K562 (cell line): ENCODE results near the gene ZNF260. TPM values are rescaled to one million over a fixed set of nuclear protein-coding genes. Genes with fewer than 3 reads are reported as not detected.

Experiments
- CHD4 ChIP-seq: fragments of 200-600 bp; sonication (generic); IDR thresholded peaks from 3 replicates; pipeline ENCODE4 v1.6.1; 2012; ENCODE audit warnings: low read depth, mild to moderate bottlenecking, mixed read lengths, low read length, inconsistent platforms; ENCODE audit not compliant: insufficient read depth, insufficient replicate concordance, poor library complexity, severe bottlenecking
- DNMT1 ChIP-seq: fragments of 450-650 bp; IDR thresholded peaks from 2 replicates; pipeline ENCODE4 v1.6.1; 2016; ENCODE audit warnings: antibody characterized with exemption, mild to moderate bottlenecking
- DPF2 ChIP-seq: fragments of 450-650 bp; IDR thresholded peaks from 2 replicates; pipeline ENCODE4 v1.6.1; 2016
- ELF1 ChIP-seq: fragments of 200-800 bp; sonication (Bioruptor generic); IDR thresholded peaks from 2 replicates; pipeline ENCODE4 v1.6.1; 2016; ENCODE audit warnings: missing genetic modification characterization, missing compliant biosample characterization
- FOSL1 ChIP-seq: fragments of 200-800 bp; sonication (Bioruptor generic); conservative IDR thresholded peaks from 2 replicates; pipeline ENCODE4 v1.6.1; 2016; ENCODE audit warnings: missing genetic modification characterization, missing compliant biosample characterization
- NCOA1 ChIP-seq: fragments of 450-650 bp; IDR thresholded peaks from 2 replicates; pipeline ENCODE4 v1.6.1; 2016; ENCODE audit warnings: low read depth
- PCBP1 ChIP-seq: fragments of 200-400 bp; formaldehyde crosslinking; IDR thresholded peaks from 2 replicates; pipeline ENCODE4 v1.6.1; 2018; ENCODE audit warnings: mild to moderate bottlenecking, low read depth, low read length; ENCODE audit not compliant: poor library complexity, severe bottlenecking
- POU5F1 ChIP-seq: fragments of 150-350 bp; IDR thresholded peaks from 2 replicates; pipeline ENCODE4 v1.6.1; 2014; ENCODE audit warnings: borderline replicate concordance, low read length, low read depth, mild to moderate bottlenecking; ENCODE audit not compliant: partially characterized antibody
- SFPQ ChIP-seq: fragments of 200-400 bp; formaldehyde crosslinking; IDR thresholded peaks from 2 replicates; pipeline ENCODE4 v1.6.1; 2017; ENCODE audit warnings: mild to moderate bottlenecking, low read depth, low read length, moderate library complexity
- SREBF1 ChIP-seq: fragments of 150-350 bp; IDR thresholded peaks from 2 replicates; pipeline ENCODE4 v1.6.1; 2014; ENCODE audit warnings: antibody characterized with exemption, low read depth, low read length, borderline replicate concordance
- ZBTB1 ChIP-seq: sonication (generic); formaldehyde crosslinking; IDR thresholded peaks from 2 replicates; pipeline ENCODE4 v1.8.1; 2023; ENCODE audit warnings: missing genetic modification reagents, low read depth, mild to moderate bottlenecking, borderline replicate concordance
- polyA plus RNA-seq, 8 experiments: library from polyadenylated mRNA; depleted of rRNA in 4 of 8; stranded (reverse) in 5 of 8; unstranded in 3 of 8; fragments of >200 nt; fragmentation: Nextera tagmentation in 2 of 8; fragmentation: Illumina TruSeq in 1 of 8; extraction: Ambion mirVana in 2 of 8; extraction: Trizol in 1 of 8; gene quantifications; 2 replicates each; pipeline versions ENCODE4 v1.2.1 to v1.2.3, GENCODE V29; 2011 to 2014; ENCODE audit warnings: inconsistent platforms in 1 of 8, missing spikeins in 1 of 8
- total RNA-seq, 7 experiments: library from RNA; depleted of rRNA in 6 of 7; stranded (reverse); fragments of >200 nt in 6 of 7; fragmentation: Illumina TruSeq in 2 of 7; extraction: Trizol in 2 of 7; gene quantifications; 2 replicates each; pipeline versions ENCODE4 v1.2.1 to v1.2.3, GENCODE V29; 2011 to 2021; ENCODE audit warnings: low replicate concordance in 1 of 7
- TF ChIP-seq, protein P1 (sequence below): conservative IDR thresholded peaks from 2 replicates; pipeline ENCODE4 v1.6.1; 2011; ENCODE audit warnings: low read depth, mild to moderate bottlenecking, low read length; ENCODE audit not compliant: control insufficient read depth
- TF ChIP-seq, protein P2 (sequence below), 2 experiments: IDR thresholded peaks; 2 replicates each; pipeline ENCODE4 v1.6.1; 2012; ENCODE audit warnings: improper control_type of control experiment in 2 of 2, low read depth in 2 of 2, low read length in 2 of 2, borderline replicate concordance in 1 of 2
- TF ChIP-seq, protein P3 (sequence below): fragments of 250-450 bp; sonication (Bioruptor Pico); IDR thresholded peaks from 2 replicates; pipeline ENCODE4 v1.5.0; 2022; ENCODE audit warnings: mild to moderate bottlenecking
- TF ChIP-seq, protein P4 (sequence below): fragments of 250-450 bp; sonication (Bioruptor Pico); IDR thresholded peaks from 2 replicates; pipeline ENCODE4 v1.4.0; 2020; ENCODE audit warnings: borderline replicate concordance

Gene ZNF260
- total and polyA plus RNA-seq, 9 of the 15 experiments (the other 6 are each of a cell fraction or from before 2014, with no cell fraction given) = 2.6 to 16.6 (median 5.8) TPM

GRCh38 chr19:36573020-36573894 is 45.2 kb upstream of the ZNF260 start, which contains the start of gene ZNF529 (continued):
- no peak for TF ChIP-seq SFPQ
- peak; percentile 91; the same call in 1 of the 2 replicates for TF ChIP-seq ZBTB1 (CRISPR knock-in tag)
- no peak for TF ChIP-seq CHD4
- TF ChIP-seq, protein P1, sequence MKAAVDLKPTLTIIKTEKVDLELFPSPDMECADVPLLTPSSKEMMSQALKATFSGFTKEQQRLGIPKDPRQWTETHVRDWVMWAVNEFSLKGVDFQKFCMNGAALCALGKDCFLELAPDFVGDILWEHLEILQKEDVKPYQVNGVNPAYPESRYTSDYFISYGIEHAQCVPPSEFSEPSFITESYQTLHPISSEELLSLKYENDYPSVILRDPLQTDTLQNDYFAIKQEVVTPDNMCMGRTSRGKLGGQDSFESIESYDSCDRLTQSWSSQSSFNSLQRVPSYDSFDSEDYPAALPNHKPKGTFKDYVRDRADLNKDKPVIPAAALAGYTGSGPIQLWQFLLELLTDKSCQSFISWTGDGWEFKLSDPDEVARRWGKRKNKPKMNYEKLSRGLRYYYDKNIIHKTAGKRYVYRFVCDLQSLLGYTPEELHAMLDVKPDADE = peak; percentile 93
- TF ChIP-seq POU5F1 = no peak
- TF ChIP-seq SREBF1 = peak; percentile 64; the same call in 1 of the 2 replicates
- TF ChIP-seq NCOA1 = peak; percentile 63; the same call in 1 of the 2 replicates
- TF ChIP-seq, protein P2, sequence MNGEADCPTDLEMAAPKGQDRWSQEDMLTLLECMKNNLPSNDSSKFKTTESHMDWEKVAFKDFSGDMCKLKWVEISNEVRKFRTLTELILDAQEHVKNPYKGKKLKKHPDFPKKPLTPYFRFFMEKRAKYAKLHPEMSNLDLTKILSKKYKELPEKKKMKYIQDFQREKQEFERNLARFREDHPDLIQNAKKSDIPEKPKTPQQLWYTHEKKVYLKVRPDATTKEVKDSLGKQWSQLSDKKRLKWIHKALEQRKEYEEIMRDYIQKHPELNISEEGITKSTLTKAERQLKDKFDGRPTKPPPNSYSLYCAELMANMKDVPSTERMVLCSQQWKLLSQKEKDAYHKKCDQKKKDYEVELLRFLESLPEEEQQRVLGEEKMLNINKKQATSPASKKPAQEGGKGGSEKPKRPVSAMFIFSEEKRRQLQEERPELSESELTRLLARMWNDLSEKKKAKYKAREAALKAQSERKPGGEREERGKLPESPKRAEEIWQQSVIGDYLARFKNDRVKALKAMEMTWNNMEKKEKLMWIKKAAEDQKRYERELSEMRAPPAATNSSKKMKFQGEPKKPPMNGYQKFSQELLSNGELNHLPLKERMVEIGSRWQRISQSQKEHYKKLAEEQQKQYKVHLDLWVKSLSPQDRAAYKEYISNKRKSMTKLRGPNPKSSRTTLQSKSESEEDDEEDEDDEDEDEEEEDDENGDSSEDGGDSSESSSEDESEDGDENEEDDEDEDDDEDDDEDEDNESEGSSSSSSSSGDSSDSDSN (IDR thresholded peaks at IDR 0.05; ENCODE audit: borderline replicate concordance in 1 of 2, low read depth in 2 of 2, low read length in 2 of 2) = peak; percentile 53 to 58; a peak in 1 of 4 replicates
- TF ChIP-seq, protein P3, sequence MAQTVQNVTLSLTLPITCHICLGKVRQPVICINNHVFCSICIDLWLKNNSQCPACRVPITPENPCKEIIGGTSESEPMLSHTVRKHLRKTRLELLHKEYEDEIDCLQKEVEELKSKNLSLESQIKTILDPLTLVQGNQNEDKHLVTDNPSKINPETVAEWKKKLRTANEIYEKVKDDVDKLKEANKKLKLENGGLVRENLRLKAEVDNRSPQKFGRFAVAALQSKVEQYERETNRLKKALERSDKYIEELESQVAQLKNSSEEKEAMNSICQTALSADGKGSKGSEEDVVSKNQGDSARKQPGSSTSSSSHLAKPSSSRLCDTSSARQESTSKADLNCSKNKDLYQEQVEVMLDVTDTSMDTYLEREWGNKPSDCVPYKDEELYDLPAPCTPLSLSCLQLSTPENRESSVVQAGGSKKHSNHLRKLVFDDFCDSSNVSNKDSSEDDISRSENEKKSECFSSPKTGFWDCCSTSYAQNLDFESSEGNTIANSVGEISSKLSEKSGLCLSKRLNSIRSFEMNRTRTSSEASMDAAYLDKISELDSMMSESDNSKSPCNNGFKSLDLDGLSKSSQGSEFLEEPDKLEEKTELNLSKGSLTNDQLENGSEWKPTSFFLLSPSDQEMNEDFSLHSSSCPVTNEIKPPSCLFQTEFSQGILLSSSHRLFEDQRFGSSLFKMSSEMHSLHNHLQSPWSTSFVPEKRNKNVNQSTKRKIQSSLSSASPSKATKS (CRISPR knock-in tag) = no peak
- TF ChIP-seq, protein P4, sequence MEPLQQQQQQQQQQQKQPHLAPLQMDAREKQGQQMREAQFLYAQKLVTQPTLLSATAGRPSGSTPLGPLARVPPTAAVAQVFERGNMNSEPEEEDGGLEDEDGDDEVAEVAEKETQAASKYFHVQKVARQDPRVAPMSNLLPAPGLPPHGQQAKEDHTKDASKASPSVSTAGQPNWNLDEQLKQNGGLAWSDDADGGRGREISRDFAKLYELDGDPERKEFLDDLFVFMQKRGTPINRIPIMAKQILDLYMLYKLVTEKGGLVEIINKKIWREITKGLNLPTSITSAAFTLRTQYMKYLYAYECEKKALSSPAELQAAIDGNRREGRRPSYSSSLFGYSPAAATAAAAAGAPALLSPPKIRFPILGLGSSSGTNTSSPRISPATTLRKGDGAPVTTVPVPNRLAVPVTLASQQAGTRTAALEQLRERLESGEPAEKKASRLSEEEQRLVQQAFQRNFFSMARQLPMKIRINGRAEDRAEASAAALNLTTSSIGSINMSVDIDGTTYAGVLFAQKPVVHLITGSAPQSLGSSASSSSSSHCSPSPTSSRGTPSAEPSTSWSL = no peak
- no peak for TF ChIP-seq DNMT1
- TF ChIP-seq DPF2 = 0 out of 2 replicates have a peak, but pooled peaks have one; percentile 46
- TF ChIP-seq PCBP1 = no peak
- no peak for TF ChIP-seq FOSL1 (tag)
- TF ChIP-seq ELF1 (tag) = peak; percentile 94
